Loucy (cell line): ENCODE data around the gene SP140L.

Experiments
- H2AFZ ChIP-seq: fragments of 200-600 bp; sonication (generic); 2 replicates; pipeline ENCODE4 v1.6.0; 2016; ENCODE audit warnings: antibody characterized with exemption, mild to moderate bottlenecking, low read length, moderate library complexity
- H3F3A ChIP-seq: fragments of 200-600 bp; 2 replicates; pipeline ENCODE4 v1.6.0; 2016; ENCODE audit warnings: antibody characterized with exemption, low read depth, mild to moderate bottlenecking
- H3K27me3 ChIP-seq: fragments of 200-600 bp; sonication (generic); 2 replicates; pipeline ENCODE4 v1.6.1; 2014; ENCODE audit warnings: low read length, mild to moderate bottlenecking; ENCODE audit not compliant: insufficient read depth, poor library complexity, severe bottlenecking
- H3K36me3 ChIP-seq: fragments of 200-600 bp; sonication (generic); 2 replicates; pipeline ENCODE4 v1.6.1; 2016; ENCODE audit warnings: low read length; ENCODE audit not compliant: insufficient read depth
- H3K4me1 ChIP-seq: fragments of 200-600 bp; sonication (generic); 2 replicates; pipeline ENCODE4 v1.5.1; 2014; ENCODE audit warnings: low read length, mild to moderate bottlenecking; ENCODE audit not compliant: insufficient read depth, poor library complexity, severe bottlenecking
- H3K4me2 ChIP-seq: fragments of 200-600 bp; sonication (generic); 2 replicates; pipeline ENCODE4 v1.6.0; 2014; ENCODE audit warnings: antibody characterized with exemption, low read length, low read depth, mild to moderate bottlenecking; ENCODE audit not compliant: poor library complexity, severe bottlenecking
- H3K4me3 ChIP-seq: fragments of 200-600 bp; sonication (generic); 2 replicates; pipeline ENCODE4 v1.5.1; 2014; ENCODE audit warnings: low read length, mild to moderate bottlenecking, mixed read lengths; ENCODE audit not compliant: poor library complexity, severe bottlenecking
- H3K79me2 ChIP-seq: fragments of 200-600 bp; sonication (generic); 2 replicates; pipeline ENCODE4 v1.6.1; 2014; ENCODE audit warnings: low read length; ENCODE audit not compliant: insufficient read depth
- H3K9ac ChIP-seq: fragments of 200-600 bp; sonication (generic); 2 replicates; pipeline ENCODE4 v1.6.0; 2014; ENCODE audit warnings: mild to moderate bottlenecking, low read depth, low read length, moderate library complexity; ENCODE audit not compliant: poor library complexity, severe bottlenecking
- H3K9me2 ChIP-seq: fragments of 200-600 bp; sonication (generic); replicated peaks from 2 replicates; pipeline ENCODE4 v1.6.1; 2016; ENCODE audit warnings: low read depth, low read length, mixed read lengths
- H3K9me3 ChIP-seq: fragments of 200-600 bp; sonication (generic); 2 replicates; pipeline ENCODE4 v1.6.1; 2014; ENCODE audit warnings: mild to moderate bottlenecking, antibody characterized with exemption, low read length, low read depth; ENCODE audit not compliant: insufficient read depth
- H4K20me1 ChIP-seq: fragments of 200-600 bp; sonication (generic); 2 replicates; pipeline ENCODE4 v1.6.0; 2014; ENCODE audit warnings: antibody characterized with exemption, low read length, mild to moderate bottlenecking; ENCODE audit not compliant: insufficient read depth, poor library complexity, severe bottlenecking
- CTCF ChIP-seq: fragments of 200-600 bp; sonication (generic); conservative IDR thresholded peaks from 2 replicates; pipeline ENCODE4 v1.5.1; 2014; ENCODE audit warnings: mild to moderate bottlenecking, antibody characterized with exemption, low read length
- EZH2phosphoT487 ChIP-seq: fragments of 200-600 bp; IDR thresholded peaks from 2 replicates; pipeline ENCODE4 v1.6.1; 2018; ENCODE audit warnings: antibody characterized with exemption, mild to moderate bottlenecking, moderate library complexity, borderline replicate concordance

Gene SP140L

GRCh38 chr2:230305416-230306275 is 21.3 kb upstream of the SP140L start:
- no peak overlapping the region for H3K9ac ChIP-seq
- H3K9me3 ChIP-seq = no peaks in the 10 kb centered on the region
- H3K4me1 ChIP-seq = peaks cover 8% of the 10 kb centered on the region
- no peak overlapping the region for H3K4me3 ChIP-seq
- no peaks in the 10 kb centered on the region for H4K20me1 ChIP-seq
- no peaks in the 10 kb centered on the region for H3F3A ChIP-seq
- no peak overlapping the region for H3K4me2 ChIP-seq
- TF ChIP-seq CTCF (no peak), EZH2phosphoT487 (no peak)
- no peaks in the 10 kb centered on the region for H3K79me2 ChIP-seq
- no peaks in the 10 kb centered on the region for H3K36me3 ChIP-seq
- H2AFZ ChIP-seq = no peak overlapping the region
- H3K9me2 ChIP-seq = no peaks in the 10 kb centered on the region
- no peaks in the 10 kb centered on the region for H3K27me3 ChIP-seq

GRCh38 chr2:230306474-230306873 is 20.5 kb upstream of the SP140L start:
- Histone ChIP-seq H3K9me3 (no peaks in the 10 kb centered on the region), H3K36me3 (no peaks in the 10 kb centered on the region), H3F3A (no peaks in the 10 kb centered on the region), H4K20me1 (no peaks in the 10 kb centered on the region), H3K4me3 (no peak overlapping the region), H3K27me3 (no peaks in the 10 kb centered on the region), H3K9me2 (no peaks in the 10 kb centered on the region), H2AFZ (no peak overlapping the region), H3K79me2 (no peaks in the 10 kb centered on the region), H3K4me2 (no peak overlapping the region), H3K9ac (no peak overlapping the region), H3K4me1 (peaks cover 8% of the 10 kb centered on the region)
- no peak for TF ChIP-seq EZH2phosphoT487
- TF ChIP-seq CTCF = no peak

- H3K27me3 ChIP-seq = no peaks in the 10 kb centered on the region
- no peaks in the 10 kb centered on the region for H3K79me2 ChIP-seq
- H3K4me3 ChIP-seq = no peak overlapping the region
- no peak overlapping the region for H3K4me2 ChIP-seq
- no peak overlapping the region for H2AFZ ChIP-seq
- H3K36me3 ChIP-seq = no peaks in the 10 kb centered on the region
- no peaks in the 10 kb centered on the region for H3K9me3 ChIP-seq
- H3K4me1 ChIP-seq = peaks cover 8% of the 10 kb centered on the region
- H3F3A ChIP-seq = no peaks in the 10 kb centered on the region
- H3K9me2 ChIP-seq = no peaks in the 10 kb centered on the region
- H3K9ac ChIP-seq = no peak overlapping the region
- TF ChIP-seq CTCF (no peak), EZH2phosphoT487 (no peak)
- no peaks in the 10 kb centered on the region for H4K20me1 ChIP-seq
Measured at GRCh38 chr2:230307485-230307884, 19.5 kb upstream of the SP140L start.
